ENCODE results near the gene SYVN1. TPM values are rescaled to one million over a fixed set of nuclear protein-coding genes. Genes with fewer than 3 reads are reported as not detected.

SYVN1 gene
- total and polyA plus RNA-seq, 10 of the 15 experiments (the other 5 are each of a cell fraction or from before 2014, with no cell fraction given) = 0.79 to 63.6 (median 20.1) TPM

GRCh38 chr11:65160643-65161042, 26.3 kb upstream of the SYVN1 start (continued):
- TF ChIP-seq BHLHE40 (IDR thresholded peaks at IDR 0.05; ENCODE audit: borderline replicate concordance in 1 of 2, low read depth in 2 of 2, low read length in 1 of 2) = no peak
- TF ChIP-seq ZNF217 (IDR thresholded peaks at IDR 0.05) = no peak
- no peak for TF ChIP-seq MYC (IDR thresholded peaks at IDR 0.05; ENCODE audit: insufficient read depth, insufficient read length, insufficient replicate concordance, low read length, severe bottlenecking)

DNA sequence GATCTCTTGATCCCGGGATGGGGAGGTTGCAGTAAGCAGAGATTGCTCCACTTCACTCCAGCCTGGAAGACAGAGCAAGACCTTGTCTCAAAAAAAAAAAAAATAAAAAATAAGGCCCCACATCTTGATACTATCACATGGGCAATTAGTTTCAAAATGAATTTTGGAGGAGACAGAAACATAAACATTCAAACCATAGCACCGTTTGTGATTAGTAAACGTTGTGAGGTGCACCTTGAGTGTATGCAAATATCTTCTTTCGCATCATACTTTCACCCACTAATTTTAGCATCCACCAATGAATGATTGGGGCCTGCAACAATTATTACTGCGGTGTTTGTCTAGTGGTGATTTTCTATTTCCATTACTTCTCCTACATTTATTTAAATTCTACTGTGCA, 24.7 kb upstream of the SYVN1 start:
- H3K9ac ChIP-seq (ENCODE audit: control insufficient read depth, insufficient read depth, low read length) = no peak overlapping the region
- peak overlapping the region; percentile 91 for H3K4me2 ChIP-seq (ENCODE audit: control insufficient read depth, insufficient read depth)
- RAD21 ChIA-PET (ENCODE audit: unreplicated experiment) = no interaction called here
- peak overlapping the region; percentile 17; the same call in 1 of the 2 replicates for H3K27ac ChIP-seq (ENCODE audit: control insufficient read depth, insufficient read depth)
- no peaks in the 10 kb centered on the region for H3K36me3 ChIP-seq (ENCODE audit: control insufficient read depth in 2 of 2, insufficient read depth in 2 of 2, low read length in 1 of 2)
- peaks cover 13% of the 10 kb centered on the region for H3K4me1 ChIP-seq (ENCODE audit: control insufficient read depth, insufficient read depth, low read length)
- no peaks in the 10 kb centered on the region for H3K9me3 ChIP-seq (replicated peaks; ENCODE audit: control insufficient read depth, insufficient read depth, low read length)
- peak overlapping the region; percentile 67 for H2AFZ ChIP-seq (ENCODE audit: control insufficient read depth, low read depth, low read length)
- POLR2A ChIA-PET = no interaction called here
- FAIRE-seq (peak; percentile 89), DNase-seq (ENCODE audit: low read depth, low spot score) (peak; percentile 61), ATAC-seq (peak; percentile 99)
- 2% methylated on average over 5 of the region's 5 CpGs for WGBS (ENCODE audit: insufficient coverage, insufficient replicate concordance, low lambda C conversion rate, missing lambda C conversion rate)
- BruUV-seq (replicated peaks) = no TSS peak
- CTCF ChIA-PET = no interaction called here
- H3K27me3 ChIP-seq (replicated peaks in 1 of 2; ENCODE audit: control insufficient read depth in 2 of 2, insufficient read depth in 2 of 2, low read length in 1 of 2) = no peaks in the 10 kb centered on the region
- no peaks in the 10 kb centered on the region for H3K79me2 ChIP-seq (ENCODE audit: control insufficient read depth, insufficient read depth, low read length)
- no peaks in the 10 kb centered on the region for H4K20me1 ChIP-seq (ENCODE audit: control insufficient read depth, insufficient read depth)
- SMC1A ChIA-PET (ENCODE audit: uncharacterized antibody, unreplicated experiment) = no interaction called here
- intact Hi-C loops (cut with micrococcal nuclease; ENCODE audit: unreplicated experiment) (no loop called here), in situ Hi-C loops (cut with MboI) (no loop called here)
- H3K4me3 ChIP-seq = no peak overlapping the region
- TF ChIP-seq RUNX3 (IDR thresholded peaks at IDR 0.05; ENCODE audit: low read length) = peak; percentile 54; the same call in 1 of the 2 replicates
- no peak for TF ChIP-seq BHLHE40 (IDR thresholded peaks at IDR 0.05; ENCODE audit: borderline replicate concordance in 1 of 2, low read depth in 2 of 2, low read length in 1 of 2)
- no peak for TF ChIP-seq RBBP5 (conservative IDR thresholded peaks at IDR 0.05)
- TF ChIP-seq, protein P1, sequence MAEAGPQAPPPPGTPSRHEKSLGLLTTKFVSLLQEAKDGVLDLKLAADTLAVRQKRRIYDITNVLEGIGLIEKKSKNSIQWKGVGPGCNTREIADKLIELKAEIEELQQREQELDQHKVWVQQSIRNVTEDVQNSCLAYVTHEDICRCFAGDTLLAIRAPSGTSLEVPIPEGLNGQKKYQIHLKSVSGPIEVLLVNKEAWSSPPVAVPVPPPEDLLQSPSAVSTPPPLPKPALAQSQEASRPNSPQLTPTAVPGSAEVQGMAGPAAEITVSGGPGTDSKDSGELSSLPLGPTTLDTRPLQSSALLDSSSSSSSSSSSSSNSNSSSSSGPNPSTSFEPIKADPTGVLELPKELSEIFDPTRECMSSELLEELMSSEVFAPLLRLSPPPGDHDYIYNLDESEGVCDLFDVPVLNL (IDR thresholded peaks at IDR 0.05; ENCODE audit: low read depth, low read length) = no peak
- TF ChIP-seq CEBPB (IDR thresholded peaks at IDR 0.05; ENCODE audit: borderline replicate concordance in 1 of 2, low read depth in 2 of 2, low read length in 2 of 2) = no peak
- TF ChIP-seq ZNF384 (IDR thresholded peaks at IDR 0.05; ENCODE audit: borderline replicate concordance, low read depth, low read length) = peak; percentile 72; the same call in 1 of the 2 replicates
- peak; percentile 38 to 71; a peak in 2 of 4 replicates for TF ChIP-seq EP300 (IDR thresholded peaks at IDR 0.05; ENCODE audit: borderline replicate concordance in 1 of 2, control insufficient read depth in 1 of 2, low read depth in 2 of 2, low read length in 2 of 2)
- peak; percentile 61; the same call in 1 of the 2 replicates for TF ChIP-seq RAD51 (IDR thresholded peaks at IDR 0.05)
- peak; percentile 49; the same call in 1 of the 2 replicates for TF ChIP-seq MTA2 (IDR thresholded peaks at IDR 0.05; ENCODE audit: low read depth)
- TF ChIP-seq TBL1XR1 (IDR thresholded peaks at IDR 0.05; ENCODE audit: low read depth, low read length) = 0 out of 2 replicates have a peak, but pooled peaks have one; percentile 60
- TF ChIP-seq IRF4 (IDR thresholded peaks at IDR 0.05; ENCODE audit: low read depth, low read length) = peak; percentile 44; the same call in 1 of the 2 replicates
- TF ChIP-seq, protein P2, sequence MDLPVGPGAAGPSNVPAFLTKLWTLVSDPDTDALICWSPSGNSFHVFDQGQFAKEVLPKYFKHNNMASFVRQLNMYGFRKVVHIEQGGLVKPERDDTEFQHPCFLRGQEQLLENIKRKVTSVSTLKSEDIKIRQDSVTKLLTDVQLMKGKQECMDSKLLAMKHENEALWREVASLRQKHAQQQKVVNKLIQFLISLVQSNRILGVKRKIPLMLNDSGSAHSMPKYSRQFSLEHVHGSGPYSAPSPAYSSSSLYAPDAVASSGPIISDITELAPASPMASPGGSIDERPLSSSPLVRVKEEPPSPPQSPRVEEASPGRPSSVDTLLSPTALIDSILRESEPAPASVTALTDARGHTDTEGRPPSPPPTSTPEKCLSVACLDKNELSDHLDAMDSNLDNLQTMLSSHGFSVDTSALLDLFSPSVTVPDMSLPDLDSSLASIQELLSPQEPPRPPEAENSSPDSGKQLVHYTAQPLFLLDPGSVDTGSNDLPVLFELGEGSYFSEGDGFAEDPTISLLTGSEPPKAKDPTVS (IDR thresholded peaks at IDR 0.05; ENCODE audit: low read depth, low read length) = no peak
- TF ChIP-seq, protein P3, sequence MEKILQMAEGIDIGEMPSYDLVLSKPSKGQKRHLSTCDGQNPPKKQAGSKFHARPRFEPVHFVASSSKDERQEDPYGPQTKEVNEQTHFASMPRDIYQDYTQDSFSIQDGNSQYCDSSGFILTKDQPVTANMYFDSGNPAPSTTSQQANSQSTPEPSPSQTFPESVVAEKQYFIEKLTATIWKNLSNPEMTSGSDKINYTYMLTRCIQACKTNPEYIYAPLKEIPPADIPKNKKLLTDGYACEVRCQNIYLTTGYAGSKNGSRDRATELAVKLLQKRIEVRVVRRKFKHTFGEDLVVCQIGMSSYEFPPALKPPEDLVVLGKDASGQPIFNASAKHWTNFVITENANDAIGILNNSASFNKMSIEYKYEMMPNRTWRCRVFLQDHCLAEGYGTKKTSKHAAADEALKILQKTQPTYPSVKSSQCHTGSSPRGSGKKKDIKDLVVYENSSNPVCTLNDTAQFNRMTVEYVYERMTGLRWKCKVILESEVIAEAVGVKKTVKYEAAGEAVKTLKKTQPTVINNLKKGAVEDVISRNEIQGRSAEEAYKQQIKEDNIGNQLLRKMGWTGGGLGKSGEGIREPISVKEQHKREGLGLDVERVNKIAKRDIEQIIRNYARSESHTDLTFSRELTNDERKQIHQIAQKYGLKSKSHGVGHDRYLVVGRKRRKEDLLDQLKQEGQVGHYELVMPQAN (conservative IDR thresholded peaks at IDR 0.05) = no peak
- 0 out of 2 replicates have a peak, but pooled peaks have one; percentile 18 for TF ChIP-seq RFX5 (IDR thresholded peaks at IDR 0.05; ENCODE audit: low read depth, low read length)
- TF ChIP-seq NFYB (IDR thresholded peaks at IDR 0.05; ENCODE audit: insufficient read depth, low read depth, low read length) = peak; percentile 89
- peak; percentile 70 for TF ChIP-seq ATF7 (IDR thresholded peaks at IDR 0.05; ENCODE audit: low read depth)
- TF ChIP-seq ZNF24 (IDR thresholded peaks at IDR 0.05) = no peak
